Activated CD4-positive, alpha-beta memory T cell treated with anti-CD3 and anti-CD28 coated beads for 36 hours (primary cell): ENCODE data around the gene PDK2. TPM values are rescaled to one million over a fixed set of nuclear protein-coding genes. Genes with fewer than 3 reads are reported as not detected.

Experiments used
- CTCF ChIA-PET: fragments of 350-600 bp; sonication (Branson Sonifier 250); formaldehyde crosslinking; loops from one replicate; lab custom pipeline; 2021; ENCODE audit warnings: antibody characterized with exemption, inconsistent platforms; lab: Charles Lee
- POLR2A ChIA-PET: fragments of 350-600 bp; sonication (Branson Sonifier 250); formaldehyde crosslinking; loops from one replicate; lab custom pipeline; 2021; ENCODE audit warnings: antibody characterized with exemption; lab: Charles Lee
- DNase-seq: peaks from one replicate; pipeline ENCODE4 v3.0.0-alpha.2; 2020
- H3K27ac Mint-ChIP-seq: one replicate; pipeline ENCODE4 v1.8.0; 2021; ENCODE audit warnings: mixed read lengths
- H3K27me3 Mint-ChIP-seq: one replicate; pipeline ENCODE4 v1.8.0; 2021; ENCODE audit warnings: mixed read lengths
- H3K36me3 Mint-ChIP-seq: one replicate; pipeline ENCODE4 v1.8.0; 2021; ENCODE audit warnings: mixed read lengths
- H3K4me1 Mint-ChIP-seq: one replicate; pipeline ENCODE4 v1.8.0; 2021; ENCODE audit warnings: low read depth, mixed read lengths
- H3K4me3 Mint-ChIP-seq: one replicate; pipeline ENCODE4 v1.8.0; 2021; ENCODE audit warnings: mild to moderate bottlenecking, mixed read lengths
- H3K9me3 Mint-ChIP-seq: one replicate; pipeline ENCODE4 v1.8.0; 2021; ENCODE audit warnings: mixed read lengths
- intact Hi-C: fragments of 100-400 bp; cut with micrococcal nuclease; formaldehyde crosslinking; loops from one replicate; pipeline ENCODE4 v1.15.1; 2023
- total RNA-seq, 2 experiments: library from RNA; stranded (reverse); gene quantifications; one replicate each; pipeline ENCODE4 v1.2.3, GENCODE V29; 2021

PDK2 gene
- total RNA-seq, result 10 to 100 TPM; 13.3 to 14.6 TPM

GRCh38 chr17:50094753-50095619 lies at the start of gene PDK2:
Gene PDK2, plus strand, starts transcription at chr17:50095351. Its CDS starts 85 bp downstream, at chr17:50095436.
- H3K9me3 Mint-ChIP-seq, result no peaks in the 10 kb centered on the region
- ChIA-PET POLR2A (interaction anchor here (1.2 kb wide), 1 partner anchor 39 kb away, joined by 5 read pairs; the partner anchor contains the start of gene ITGA3), CTCF (interaction anchor here (0.6 to 4.5 kb wide), 60 partner anchors 8 to 752 kb away, joined by 3 to 89 read pairs (median 6); partner anchors contain the start of genes COL1A1, DLX3, ITGA3 and SAMD14)
- peaks cover 17% of the 10 kb centered on the region for H3K4me1 Mint-ChIP-seq
- peak; percentile 97 for DNase-seq
- peak within 1 kb of the TSS; percentile 83 for H3K27ac Mint-ChIP-seq
- intact Hi-C loops, result loop anchor here (1.0 to 5.0 kb wide), 4 partner anchors 53 to 202 kb away; partner anchors contain the start of gene TMEM92
- H3K4me3 Mint-ChIP-seq, result peak within 1 kb of the TSS; percentile 82
- peaks cover 2% of the 10 kb centered on the region for H3K36me3 Mint-ChIP-seq
- no peaks in the 10 kb centered on the region for H3K27me3 Mint-ChIP-seq

- no peaks in the 10 kb centered on the region for H3K9me3 Mint-ChIP-seq
- H3K27me3 Mint-ChIP-seq, result peaks cover 5% of the 10 kb centered on the region
- intact Hi-C loops, result no loop called here
- CTCF ChIA-PET, result interaction anchor here (0.7 to 1.6 kb wide), 5 partner anchors 10 to 48 kb away, joined by 3 to 6 read pairs (median 3); partner anchors contain the start of gene ITGA3
- POLR2A ChIA-PET, result no interaction called here
- peaks cover 26% of the 10 kb centered on the region for H3K4me1 Mint-ChIP-seq
- DNase-seq, result no peak
- H3K27ac Mint-ChIP-seq, result peak overlapping the region; percentile 3
- no peaks in the 10 kb centered on the region for H3K36me3 Mint-ChIP-seq
- H3K4me3 Mint-ChIP-seq, result no peak overlapping the region
These were observed 49.0 kb upstream of the PDK2 start for GRCh38 chr17:50046179-50046578.

- Mint-ChIP-seq H3K27ac (no peak overlapping the region), H3K4me1 (peaks cover 31% of the 10 kb centered on the region), H3K4me3 (no peak overlapping the region), H3K9me3 (no peaks in the 10 kb centered on the region), H3K27me3 (peaks cover 5% of the 10 kb centered on the region), H3K36me3 (no peaks in the 10 kb centered on the region)
- intact Hi-C loops, result no loop called here
- POLR2A ChIA-PET, result interaction anchor here (1.1 kb wide), 1 partner anchor 10 kb away, joined by 3 read pairs; the partner anchor contains the start of gene ITGA3
- DNase-seq, result no peak
- CTCF ChIA-PET, result interaction anchor here (0.8 to 1.2 kb wide), 2 partner anchors 9 to 48 kb away, joined by 3 to 5 read pairs; partner anchors contain the start of gene ITGA3
These were observed 48.5 kb upstream of the PDK2 start for GRCh38 chr17:50046667-50047066.

- ChIA-PET CTCF (interaction anchor here (0.8 to 1.2 kb wide), 2 partner anchors 9 to 47 kb away, joined by 3 to 5 read pairs; partner anchors contain the start of gene ITGA3), POLR2A (interaction anchor here (1.1 kb wide), 1 partner anchor 9 kb away, joined by 3 read pairs; the partner anchor contains the start of gene ITGA3)
- Mint-ChIP-seq H3K4me3 (no peak overlapping the region), H3K36me3 (no peaks in the 10 kb centered on the region), H3K27me3 (peaks cover 5% of the 10 kb centered on the region), H3K9me3 (no peaks in the 10 kb centered on the region), H3K27ac (no peak overlapping the region), H3K4me1 (peaks cover 35% of the 10 kb centered on the region)
- intact Hi-C loops, result no loop called here
- DNase-seq, result no peak
These were observed 48.1 kb upstream of the PDK2 start for GRCh38 chr17:50047083-50047482.

- H3K9me3 Mint-ChIP-seq, result no peaks in the 10 kb centered on the region
- H3K27me3 Mint-ChIP-seq, result peaks cover 5% of the 10 kb centered on the region
- H3K27ac Mint-ChIP-seq, result no peak overlapping the region
- CTCF ChIA-PET, result interaction anchor here (1.0 to 1.2 kb wide), 2 partner anchors 8 to 9 kb away, joined by 5 to 7 read pairs; partner anchors contain the start of gene ITGA3
- peak; percentile 66 for DNase-seq
- H3K4me3 Mint-ChIP-seq, result no peak overlapping the region
- POLR2A ChIA-PET, result interaction anchor here (1.1 kb wide), 1 partner anchor 9 kb away, joined by 3 read pairs; the partner anchor contains the start of gene ITGA3
- no peaks in the 10 kb centered on the region for H3K36me3 Mint-ChIP-seq
- H3K4me1 Mint-ChIP-seq, result peaks cover 39% of the 10 kb centered on the region
- intact Hi-C loops, result no loop called here
These were observed 47.5 kb upstream of the PDK2 start for GRCh38 chr17:50047488-50048126.

- Mint-ChIP-seq H3K36me3 (no peaks in the 10 kb centered on the region), H3K27ac (no peak overlapping the region), H3K27me3 (peaks cover 5% of the 10 kb centered on the region), H3K9me3 (no peaks in the 10 kb centered on the region), H3K4me3 (no peak overlapping the region), H3K4me1 (peaks cover 39% of the 10 kb centered on the region)
- POLR2A ChIA-PET, result no interaction called here
- DNase-seq, result no peak
- intact Hi-C loops, result no loop called here
- CTCF ChIA-PET, result interaction anchor here (1.0 kb wide), 1 partner anchor 8 kb away, joined by 7 read pairs; the partner anchor contains the start of gene ITGA3
These were observed 46.9 kb upstream of the PDK2 start for GRCh38 chr17:50048146-50048720.

GRCh38 chr17:50048988-50049387 lies 46.2 kb upstream of the PDK2 start:
- Mint-ChIP-seq H3K27ac (peak overlapping the region; percentile 14), H3K9me3 (no peaks in the 10 kb centered on the region), H3K4me1 (peaks cover 39% of the 10 kb centered on the region), H3K36me3 (no peaks in the 10 kb centered on the region), H3K4me3 (no peak overlapping the region), H3K27me3 (peaks cover 4% of the 10 kb centered on the region)
- POLR2A ChIA-PET, result no interaction called here
- no peak for DNase-seq
- intact Hi-C loops, result no loop called here
- CTCF ChIA-PET, result no interaction called here

- Mint-ChIP-seq H3K27ac (peak overlapping the region; percentile 44), H3K4me3 (no peak overlapping the region), H3K36me3 (no peaks in the 10 kb centered on the region), H3K27me3 (peaks cover 4% of the 10 kb centered on the region), H3K9me3 (no peaks in the 10 kb centered on the region), H3K4me1 (peaks cover 39% of the 10 kb centered on the region)
- CTCF ChIA-PET, result interaction anchor here (0.7 kb wide), 1 partner anchor 44 kb away, joined by 4 read pairs; no protein-coding TSS in a partner anchor
- intact Hi-C loops, result no loop called here
- POLR2A ChIA-PET, result no interaction called here
- DNase-seq, result no peak
These were observed 45.5 kb upstream of the PDK2 start for GRCh38 chr17:50049636-50050035.

- ChIA-PET CTCF (interaction anchor here (0.7 to 2.7 kb wide), 2 partner anchors 37 to 44 kb away, joined by 4 to 8 read pairs; no protein-coding TSS in a partner anchor), POLR2A (no interaction called here)
- no peak overlapping the region for H3K4me3 Mint-ChIP-seq
- no peaks in the 10 kb centered on the region for H3K9me3 Mint-ChIP-seq
- peaks cover 44% of the 10 kb centered on the region for H3K4me1 Mint-ChIP-seq
- DNase-seq, result no peak
- peak overlapping the region; percentile 95 for H3K27ac Mint-ChIP-seq
- intact Hi-C loops, result no loop called here
- H3K27me3 Mint-ChIP-seq, result peaks cover 2% of the 10 kb centered on the region
- no peaks in the 10 kb centered on the region for H3K36me3 Mint-ChIP-seq
These were observed 44.6 kb upstream of the PDK2 start for GRCh38 chr17:50050431-50051032.

GRCh38 chr17:50051082-50051576 lies 44.0 kb upstream of the PDK2 start:
- Mint-ChIP-seq H3K4me3 (peak overlapping the region; percentile 1), H3K36me3 (no peaks in the 10 kb centered on the region), H3K9me3 (no peaks in the 10 kb centered on the region), H3K27ac (peak overlapping the region; percentile 95), H3K27me3 (peaks cover 2% of the 10 kb centered on the region), H3K4me1 (peaks cover 44% of the 10 kb centered on the region)
- CTCF ChIA-PET, result interaction anchor here (2.7 to 7.9 kb wide), 2 partner anchors 22 to 36 kb away, joined by 8 to 85 read pairs; no protein-coding TSS in a partner anchor
- POLR2A ChIA-PET, result no interaction called here
- DNase-seq, result peak; percentile 92
- intact Hi-C loops, result no loop called here

- no peak for DNase-seq
- peaks cover 2% of the 10 kb centered on the region for H3K27me3 Mint-ChIP-seq
- intact Hi-C loops, result no loop called here
- H3K4me3 Mint-ChIP-seq, result peak overlapping the region; percentile 1
- H3K4me1 Mint-ChIP-seq, result peaks cover 44% of the 10 kb centered on the region
- H3K36me3 Mint-ChIP-seq, result no peaks in the 10 kb centered on the region
- CTCF ChIA-PET, result interaction anchor here (2.7 to 7.9 kb wide), 2 partner anchors 22 to 36 kb away, joined by 8 to 85 read pairs; no protein-coding TSS in a partner anchor
- H3K9me3 Mint-ChIP-seq, result no peaks in the 10 kb centered on the region
- peak overlapping the region; percentile 95 for H3K27ac Mint-ChIP-seq
- POLR2A ChIA-PET, result no interaction called here
These were observed 43.5 kb upstream of the PDK2 start for GRCh38 chr17:50051606-50052005.
